ENCODE data around the gene PLXND1. TPM values are rescaled to one million over a fixed set of nuclear protein-coding genes. Genes with fewer than 3 reads are reported as not detected.
A peak's percentile ranks its signal among the peaks of the same experiment; 100 is the strongest.

PLXND1 gene, protein sequence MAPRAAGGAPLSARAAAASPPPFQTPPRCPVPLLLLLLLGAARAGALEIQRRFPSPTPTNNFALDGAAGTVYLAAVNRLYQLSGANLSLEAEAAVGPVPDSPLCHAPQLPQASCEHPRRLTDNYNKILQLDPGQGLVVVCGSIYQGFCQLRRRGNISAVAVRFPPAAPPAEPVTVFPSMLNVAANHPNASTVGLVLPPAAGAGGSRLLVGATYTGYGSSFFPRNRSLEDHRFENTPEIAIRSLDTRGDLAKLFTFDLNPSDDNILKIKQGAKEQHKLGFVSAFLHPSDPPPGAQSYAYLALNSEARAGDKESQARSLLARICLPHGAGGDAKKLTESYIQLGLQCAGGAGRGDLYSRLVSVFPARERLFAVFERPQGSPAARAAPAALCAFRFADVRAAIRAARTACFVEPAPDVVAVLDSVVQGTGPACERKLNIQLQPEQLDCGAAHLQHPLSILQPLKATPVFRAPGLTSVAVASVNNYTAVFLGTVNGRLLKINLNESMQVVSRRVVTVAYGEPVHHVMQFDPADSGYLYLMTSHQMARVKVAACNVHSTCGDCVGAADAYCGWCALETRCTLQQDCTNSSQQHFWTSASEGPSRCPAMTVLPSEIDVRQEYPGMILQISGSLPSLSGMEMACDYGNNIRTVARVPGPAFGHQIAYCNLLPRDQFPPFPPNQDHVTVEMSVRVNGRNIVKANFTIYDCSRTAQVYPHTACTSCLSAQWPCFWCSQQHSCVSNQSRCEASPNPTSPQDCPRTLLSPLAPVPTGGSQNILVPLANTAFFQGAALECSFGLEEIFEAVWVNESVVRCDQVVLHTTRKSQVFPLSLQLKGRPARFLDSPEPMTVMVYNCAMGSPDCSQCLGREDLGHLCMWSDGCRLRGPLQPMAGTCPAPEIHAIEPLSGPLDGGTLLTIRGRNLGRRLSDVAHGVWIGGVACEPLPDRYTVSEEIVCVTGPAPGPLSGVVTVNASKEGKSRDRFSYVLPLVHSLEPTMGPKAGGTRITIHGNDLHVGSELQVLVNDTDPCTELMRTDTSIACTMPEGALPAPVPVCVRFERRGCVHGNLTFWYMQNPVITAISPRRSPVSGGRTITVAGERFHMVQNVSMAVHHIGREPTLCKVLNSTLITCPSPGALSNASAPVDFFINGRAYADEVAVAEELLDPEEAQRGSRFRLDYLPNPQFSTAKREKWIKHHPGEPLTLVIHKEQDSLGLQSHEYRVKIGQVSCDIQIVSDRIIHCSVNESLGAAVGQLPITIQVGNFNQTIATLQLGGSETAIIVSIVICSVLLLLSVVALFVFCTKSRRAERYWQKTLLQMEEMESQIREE (N-terminal part only)
- total RNA-seq (ENCODE audit: low replicate concordance), result 9.0 and 12.9 TPM in 2 replicates

DNA sequence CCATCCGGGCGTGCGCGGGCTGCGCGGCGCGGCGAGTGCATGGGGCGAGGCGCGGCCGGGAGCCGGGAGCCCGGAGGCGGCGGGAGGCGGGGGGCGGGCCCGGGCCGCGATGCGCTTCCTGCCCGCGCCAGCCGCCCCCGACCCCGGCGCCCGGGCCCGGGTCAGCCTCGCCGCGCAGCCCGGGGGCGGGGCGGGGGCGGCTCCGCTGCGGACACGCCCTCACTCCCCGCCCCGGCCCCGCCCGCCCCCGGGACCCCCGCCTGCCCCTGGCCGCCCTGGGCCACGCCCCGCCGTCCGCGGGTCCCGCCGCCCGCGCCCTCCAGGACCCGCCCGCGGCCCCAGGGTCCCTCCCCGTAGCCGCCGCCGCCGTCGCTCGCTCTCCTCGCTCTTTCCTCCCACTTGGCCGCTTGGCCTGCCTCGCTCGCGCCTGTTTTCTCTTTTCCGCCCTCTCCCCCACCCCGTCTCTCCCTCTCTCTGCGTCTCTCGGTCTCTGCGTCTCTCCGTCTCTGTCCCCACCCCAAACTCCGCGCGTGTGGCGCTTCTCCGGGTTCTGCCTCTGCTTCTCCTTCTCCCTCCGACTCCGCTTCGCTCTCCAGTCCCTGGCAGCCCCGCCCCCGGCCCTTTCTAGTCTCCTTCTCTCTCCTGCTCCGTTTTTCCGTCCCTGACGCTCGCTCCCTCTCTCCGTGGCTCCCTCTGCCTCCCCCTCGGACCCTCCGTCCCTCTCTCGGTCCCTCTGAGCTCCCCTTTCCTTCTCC, at the start of gene PLXND1:
Gene PLXND1, minus strand, starts transcription at position 41 of the 755 bp plus-strand sequence. Its CDS starts 37 bp downstream, at position 4.
- no peaks in the 10 kb centered on the region for H3K9me3 ChIP-seq (ENCODE audit: low read depth)
- no peaks in the 10 kb centered on the region for H3K79me2 ChIP-seq (ENCODE audit: low read depth)
- peaks cover 21% of the 10 kb centered on the region for H3K4me1 ChIP-seq
- no peak within 1 kb of the TSS for H3K9ac ChIP-seq
- H3K27me3 ChIP-seq, result peaks cover 50% of the 10 kb centered on the region
- H3K9me3 Mint-ChIP-seq, result peaks cover 2% of the 10 kb centered on the region
- peak within 1 kb of the TSS; percentile 94 for H3K4me3 Mint-ChIP-seq
- H3K27ac Mint-ChIP-seq, result peak within 1 kb of the TSS; percentile 21
- peak within 1 kb of the TSS; percentile 95 for H3K4me2 ChIP-seq
- peaks cover 33% of the 10 kb centered on the region for H4K20me1 ChIP-seq (ENCODE audit: low read depth)
- peaks cover 52% of the 10 kb centered on the region for H3F3A ChIP-seq (ENCODE audit: low read depth)
- H3K27me3 Mint-ChIP-seq (ENCODE audit: insufficient read depth, low read depth), result peaks cover 21% of the 10 kb centered on the region
- no peaks in the 10 kb centered on the region for H3K36me3 Mint-ChIP-seq
- H3K36me3 ChIP-seq, result no peaks in the 10 kb centered on the region
- no peak for TF ChIP-seq EZH2 (IDR thresholded peaks at IDR 0.05)
- TF ChIP-seq, protein P1, sequence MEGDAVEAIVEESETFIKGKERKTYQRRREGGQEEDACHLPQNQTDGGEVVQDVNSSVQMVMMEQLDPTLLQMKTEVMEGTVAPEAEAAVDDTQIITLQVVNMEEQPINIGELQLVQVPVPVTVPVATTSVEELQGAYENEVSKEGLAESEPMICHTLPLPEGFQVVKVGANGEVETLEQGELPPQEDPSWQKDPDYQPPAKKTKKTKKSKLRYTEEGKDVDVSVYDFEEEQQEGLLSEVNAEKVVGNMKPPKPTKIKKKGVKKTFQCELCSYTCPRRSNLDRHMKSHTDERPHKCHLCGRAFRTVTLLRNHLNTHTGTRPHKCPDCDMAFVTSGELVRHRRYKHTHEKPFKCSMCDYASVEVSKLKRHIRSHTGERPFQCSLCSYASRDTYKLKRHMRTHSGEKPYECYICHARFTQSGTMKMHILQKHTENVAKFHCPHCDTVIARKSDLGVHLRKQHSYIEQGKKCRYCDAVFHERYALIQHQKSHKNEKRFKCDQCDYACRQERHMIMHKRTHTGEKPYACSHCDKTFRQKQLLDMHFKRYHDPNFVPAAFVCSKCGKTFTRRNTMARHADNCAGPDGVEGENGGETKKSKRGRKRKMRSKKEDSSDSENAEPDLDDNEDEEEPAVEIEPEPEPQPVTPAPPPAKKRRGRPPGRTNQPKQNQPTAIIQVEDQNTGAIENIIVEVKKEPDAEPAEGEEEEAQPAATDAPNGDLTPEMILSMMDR (IDR thresholded peaks at IDR 0.05), result no peak
- peaks cover 41% of the 10 kb centered on the region for H3K4me1 Mint-ChIP-seq
- peak within 1 kb of the TSS; percentile 89 for H2AFZ ChIP-seq (replicated peaks)
- peak within 1 kb of the TSS; percentile 60 for H3K4me3 ChIP-seq
- H3K27ac ChIP-seq, result no peak within 1 kb of the TSS
- DNase-seq (ENCODE audit: low spot score), result peak; percentile 90

DNA sequence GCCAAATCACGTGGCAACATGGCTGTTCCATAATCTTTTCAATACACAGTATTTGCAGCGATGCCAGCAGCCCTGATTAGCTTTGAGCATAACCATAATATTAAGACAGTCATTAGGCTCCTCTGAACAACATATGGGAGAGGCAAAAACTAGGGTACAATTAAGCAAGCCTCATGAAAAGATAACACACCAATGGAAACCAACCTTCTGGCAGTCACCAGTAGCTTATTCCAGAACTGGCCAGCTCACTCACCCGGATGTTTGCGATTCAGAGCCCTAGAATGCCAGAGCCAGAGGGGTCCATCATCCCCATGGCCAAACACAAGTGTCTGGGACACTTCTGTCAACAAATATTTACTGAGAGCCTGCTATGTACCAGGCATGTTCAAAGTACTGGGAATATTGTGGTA, 48.8 kb upstream of the PLXND1 start:
- Histone ChIP-seq H4K20me1 (ENCODE audit: low read depth) (peaks cover 17% of the 10 kb centered on the region), H3K9ac (no peak overlapping the region), H3K9me3 (ENCODE audit: low read depth) (no peaks in the 10 kb centered on the region), H3K4me3 (no peak overlapping the region), H3K27me3 (no peaks in the 10 kb centered on the region), H3K36me3 (no peaks in the 10 kb centered on the region), H3K79me2 (ENCODE audit: low read depth) (peaks cover 46% of the 10 kb centered on the region), H2AFZ (replicated peaks) (no peak overlapping the region), H3K27ac (no peak overlapping the region), H3F3A (ENCODE audit: low read depth) (peaks cover 25% of the 10 kb centered on the region), H3K4me2 (no peak overlapping the region), H3K4me1 (peaks cover 28% of the 10 kb centered on the region)
- Mint-ChIP-seq H3K4me1 (peaks cover 34% of the 10 kb centered on the region), H3K4me3 (no peak overlapping the region), H3K27me3 (ENCODE audit: insufficient read depth, low read depth) (no peaks in the 10 kb centered on the region), H3K27ac (no peak overlapping the region), H3K36me3 (peaks cover 22% of the 10 kb centered on the region), H3K9me3 (no peaks in the 10 kb centered on the region)
- no peak for DNase-seq (ENCODE audit: low spot score)
- TF ChIP-seq, protein P1 (IDR thresholded peaks at IDR 0.05), result no peak
- no peak for TF ChIP-seq EZH2phosphoT487 (IDR thresholded peaks at IDR 0.05)
- TF ChIP-seq EZH2 (IDR thresholded peaks at IDR 0.05), result no peak

DNA sequence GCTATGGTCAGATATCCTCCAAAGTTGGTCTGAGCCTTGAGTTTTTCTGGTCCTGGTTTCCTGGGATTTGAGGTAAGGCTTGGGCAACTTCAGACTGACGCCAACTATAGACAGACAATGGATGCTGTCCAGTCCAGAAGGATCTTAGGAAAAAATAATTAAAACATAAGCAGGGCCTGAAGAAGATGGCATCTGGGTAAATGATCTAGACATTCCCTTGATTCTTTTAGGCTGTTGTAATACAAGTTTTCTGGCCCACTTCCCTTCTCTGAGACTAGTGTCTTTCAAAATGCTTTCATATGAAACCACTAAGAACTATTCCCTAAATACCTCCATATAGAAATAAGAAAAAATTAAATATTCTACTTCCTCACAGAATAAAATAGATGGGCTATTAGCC, 47.7 kb upstream of the PLXND1 start:
- Mint-ChIP-seq H3K36me3 (peaks cover 20% of the 10 kb centered on the region), H3K9me3 (no peaks in the 10 kb centered on the region), H3K27ac (no peak overlapping the region), H3K4me3 (no peak overlapping the region), H3K27me3 (ENCODE audit: insufficient read depth, low read depth) (no peaks in the 10 kb centered on the region), H3K4me1 (peaks cover 35% of the 10 kb centered on the region)
- Histone ChIP-seq H3K36me3 (no peaks in the 10 kb centered on the region), H4K20me1 (ENCODE audit: low read depth) (peaks cover 18% of the 10 kb centered on the region), H3K27ac (no peak overlapping the region), H3K4me3 (no peak overlapping the region), H3F3A (ENCODE audit: low read depth) (peaks cover 25% of the 10 kb centered on the region), H3K27me3 (no peaks in the 10 kb centered on the region), H3K79me2 (ENCODE audit: low read depth) (peaks cover 34% of the 10 kb centered on the region), H3K4me1 (peaks cover 29% of the 10 kb centered on the region), H3K9ac (no peak overlapping the region), H2AFZ (replicated peaks) (no peak overlapping the region), H3K4me2 (no peak overlapping the region), H3K9me3 (ENCODE audit: low read depth) (no peaks in the 10 kb centered on the region)
- no peak for DNase-seq (ENCODE audit: low spot score)
- TF ChIP-seq EZH2 (IDR thresholded peaks at IDR 0.05), result no peak
- TF ChIP-seq, protein P1 (IDR thresholded peaks at IDR 0.05), result no peak
- no peak for TF ChIP-seq EZH2phosphoT487 (IDR thresholded peaks at IDR 0.05)

Measured in neural progenitor cell (in vitro differentiated cells).